ENCODE data around the gene C11orf97.
"Not testable (repeated sequence)": the region's sequence is repeated elsewhere in the genome, so short reads cannot be mapped to it uniquely, and the experiment has no call there.

Gene C11orf97

GRCh38 chr11:94557992-94558391 is 45.7 kb downstream of the C11orf97 start:
- DNase-seq (ENCODE audit: low spot score), result no peak

- no peak for DNase-seq (ENCODE audit: low spot score)
These were observed 46.2 kb downstream of the C11orf97 start for GRCh38 chr11:94558468-94558867.

DNA sequence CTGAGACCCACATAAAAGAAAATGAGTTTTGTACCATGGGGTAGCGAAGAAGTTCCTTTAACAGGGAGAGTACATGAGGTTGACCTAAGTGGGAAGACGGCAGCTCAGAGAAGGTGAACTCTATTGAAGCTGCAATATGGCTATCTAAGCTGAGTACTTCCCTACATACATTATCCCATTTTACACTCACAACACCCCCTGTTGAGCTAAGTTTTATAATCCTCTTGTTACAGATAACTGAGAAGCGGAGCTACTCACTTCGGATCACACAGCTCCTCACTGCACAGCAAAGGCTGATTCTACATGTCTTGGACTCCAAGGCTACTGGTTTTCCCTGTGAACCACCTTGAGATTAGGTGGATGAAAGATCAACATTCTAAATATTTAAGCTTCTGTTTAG is 46.7 kb downstream of the C11orf97 start:
- no peak for DNase-seq (ENCODE audit: low spot score)

DNA sequence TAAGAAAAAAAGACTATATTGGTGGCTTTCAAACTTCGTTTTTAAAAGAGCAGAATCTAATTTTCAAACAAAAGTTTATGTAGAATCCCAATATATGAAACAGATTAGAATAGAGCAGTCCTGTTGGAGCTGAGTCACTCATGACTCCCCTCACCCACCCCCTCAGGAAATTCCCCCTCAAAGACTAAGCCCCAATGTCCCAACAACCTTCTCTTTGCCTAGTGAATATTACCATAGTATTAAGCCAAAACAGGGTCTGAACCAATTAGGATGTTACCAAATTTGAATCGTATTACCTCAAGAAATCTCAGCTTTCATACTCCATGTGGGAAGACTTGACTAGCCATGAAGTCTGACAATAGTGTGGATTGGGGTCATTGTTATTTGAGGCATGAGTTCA is 47.1 kb downstream of the C11orf97 start:
- no peak for DNase-seq (ENCODE audit: low spot score)

GRCh38 chr11:94560834-94561233 is 48.6 kb downstream of the C11orf97 start:
- no peak for DNase-seq (ENCODE audit: low spot score)

DNA sequence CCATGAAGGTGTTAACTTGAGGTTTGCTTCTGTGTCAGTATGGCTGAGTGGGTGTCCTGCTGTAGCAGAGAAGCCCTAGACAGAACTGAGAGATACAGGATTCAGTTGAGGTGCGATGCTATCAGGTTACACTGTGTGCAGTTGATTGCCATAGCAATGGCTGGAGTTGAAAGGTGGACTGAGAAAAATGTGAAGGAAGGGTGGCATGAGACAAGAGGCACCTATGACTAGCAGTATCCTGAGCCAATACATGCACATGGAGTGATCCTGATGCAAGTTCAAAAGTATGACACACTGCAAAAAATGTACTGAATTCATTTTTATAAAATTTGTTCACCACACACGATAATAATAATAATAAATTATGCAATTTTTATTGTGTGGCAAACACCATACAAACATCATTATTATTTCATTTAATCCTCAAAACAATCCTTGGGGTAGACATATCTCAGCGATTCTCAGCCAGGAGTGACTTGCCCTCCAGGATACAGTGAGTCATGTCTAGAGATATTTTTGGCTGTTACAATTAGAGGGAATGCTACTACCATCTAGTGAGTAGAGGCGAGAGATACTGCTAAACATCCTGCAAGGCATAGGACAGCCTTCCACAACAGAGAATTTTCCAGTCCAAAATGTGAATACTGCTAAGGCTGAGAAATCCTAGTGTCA is 51.1 kb downstream of the C11orf97 start:
- no peak for DNase-seq (ENCODE audit: low spot score)

- DNase-seq (ENCODE audit: low spot score), result no peak
These were observed 51.7 kb downstream of the C11orf97 start for GRCh38 chr11:94563848-94564467.

DNA sequence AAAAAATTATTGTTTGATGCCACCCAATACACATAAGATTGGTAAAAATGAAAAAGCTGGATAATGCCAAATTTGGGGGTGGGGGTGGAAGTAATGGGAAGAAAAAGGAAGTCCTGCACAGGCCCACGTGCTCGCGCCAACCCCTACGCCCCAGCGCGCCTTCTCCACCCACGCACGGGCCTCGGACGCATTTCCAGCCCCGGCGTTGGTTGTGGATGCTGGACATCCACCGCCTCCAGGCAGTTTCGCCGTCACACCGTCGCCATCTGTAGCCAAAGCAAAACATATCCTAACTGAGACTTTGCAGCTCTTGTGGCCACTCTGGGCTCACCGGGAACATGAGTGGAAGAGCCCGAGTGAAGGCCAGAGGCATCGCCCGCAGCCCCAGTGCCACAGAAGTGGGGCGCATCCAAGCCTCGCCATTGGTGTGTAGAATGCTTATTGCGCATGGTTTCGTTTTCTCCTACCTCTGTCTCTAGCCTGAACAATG is 55.0 kb downstream of the C11orf97 start, which contains the start of gene PIWIL4:
PIWIL4 (plus strand) TSS at position 188 of the 490 bp plus-strand sequence; CDS start at position 339, 151 bp downstream.
- DNase-seq (ENCODE audit: low spot score), result no peak

- DNase-seq (ENCODE audit: low spot score), result no peak
These were observed 55.9 kb downstream of the C11orf97 start for GRCh38 chr11:94568200-94568599.

DNA sequence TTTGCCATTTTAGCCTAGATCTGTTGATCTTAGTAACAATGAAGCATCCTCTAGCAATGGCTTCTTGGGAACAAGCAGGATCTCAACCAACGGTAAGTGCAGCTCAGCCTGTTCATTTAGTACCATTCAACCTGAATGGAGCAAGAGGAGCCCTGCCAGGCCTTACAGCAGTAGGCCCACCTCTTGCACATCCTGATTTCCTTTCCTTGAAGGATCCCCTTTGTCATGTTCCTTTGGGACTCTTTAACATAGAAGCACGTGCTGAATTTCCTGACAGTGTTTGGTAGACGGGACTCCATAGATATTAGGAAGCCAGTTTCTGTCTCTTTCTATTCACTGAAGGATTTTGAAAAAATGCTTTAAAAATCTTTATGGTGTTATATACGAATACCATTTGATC is 56.5 kb downstream of the C11orf97 start:
- no peak for DNase-seq (ENCODE audit: low spot score)

DNA sequence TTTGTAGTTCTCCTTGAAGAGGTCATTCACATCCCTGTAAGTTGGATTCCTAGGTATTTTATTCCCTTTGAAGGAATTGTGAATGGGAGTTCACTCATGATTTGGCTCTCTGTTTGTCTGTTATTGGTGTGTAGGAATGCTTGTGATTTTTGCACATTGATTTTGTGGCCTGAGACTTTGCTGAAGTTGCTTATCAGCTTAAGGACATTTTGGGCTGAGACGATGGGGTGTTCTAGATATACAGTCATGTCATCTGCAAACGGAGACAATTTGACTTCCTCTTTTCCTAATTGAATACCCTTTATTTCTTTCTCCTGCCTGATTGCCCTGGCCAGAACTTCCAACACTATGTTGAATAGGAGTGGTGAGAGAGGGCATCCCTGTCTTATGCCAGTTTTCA is 60.7 kb downstream of the C11orf97 start:
- not testable (repeated sequence) for DNase-seq (ENCODE audit: low spot score)

- DNase-seq (ENCODE audit: low spot score), result no peak
These were observed 62.1 kb downstream of the C11orf97 start for GRCh38 chr11:94574193-94574961.

DNA sequence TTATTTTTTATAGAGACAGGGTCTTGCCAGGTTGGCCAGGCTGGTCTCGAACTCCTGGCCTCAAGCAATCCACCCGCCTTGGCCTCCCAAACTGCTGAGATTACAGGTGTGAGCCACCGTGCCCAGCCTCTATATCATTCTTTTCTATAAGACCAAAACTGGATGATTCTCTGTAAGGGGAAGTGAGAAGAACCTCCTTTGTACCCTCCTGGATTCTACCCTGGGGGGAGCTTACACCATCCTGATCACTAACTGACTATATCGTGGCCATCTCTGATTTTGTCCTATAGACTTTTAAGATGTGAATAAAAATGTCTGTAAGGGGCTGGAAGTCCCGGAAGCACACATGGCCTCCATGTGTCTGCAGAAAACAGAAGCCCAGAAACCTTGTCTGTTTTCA is 64.0 kb downstream of the C11orf97 start:
- no peak for DNase-seq (ENCODE audit: low spot score)

DNA sequence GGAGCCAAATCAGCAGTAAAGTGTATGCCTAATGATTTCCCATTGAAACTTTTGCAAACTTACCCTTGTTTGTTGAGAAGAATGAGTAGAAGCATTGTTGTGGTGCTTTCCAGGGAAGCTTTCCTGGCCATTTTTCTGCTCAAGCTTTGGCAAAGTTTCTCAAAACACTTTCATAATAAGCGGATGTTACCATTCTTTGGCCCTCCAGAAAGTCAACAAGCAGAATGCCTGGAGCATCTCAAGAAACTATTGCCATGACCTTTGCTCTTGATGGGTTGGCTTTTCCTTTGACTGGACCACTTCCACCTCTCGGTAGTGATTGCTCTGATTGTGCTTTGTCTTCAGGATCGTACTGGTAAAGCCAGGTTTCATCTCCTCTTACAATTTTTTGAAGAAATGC is 65.6 kb downstream of the C11orf97 start:
- no peak for DNase-seq (ENCODE audit: low spot score)

Measured in left forelimb (tissue), 1 donor.